Activated T-cell treated with anti-CD3 and anti-CD28 coated beads, Interleukin-2, amount 50 U/mL, for 1 hour (primary cell): Measurements from ENCODE around the gene NQO2.
"Not testable (repeated sequence)": the region's sequence is repeated elsewhere in the genome, so short reads cannot be mapped to it uniquely, and the experiment has no call there.

Source experiments
- DNase-seq: peaks from one replicate; pipeline ENCODE4 v3.0.0-alpha.2; 2020

Gene NQO2

GRCh38 chr6:2970753-2971419, 28.8 kb upstream of the NQO2 start:
- peak; percentile 52 for DNase-seq

- peak; percentile 59 for DNase-seq
Observed at GRCh38 chr6:2971420-2972218, 28.1 kb upstream of the NQO2 start, which contains the start of gene SERPINB6. SERPINB6 (minus strand) TSS chr6:2971567; CDS start chr6:2959332, 12,235 bp downstream.

GRCh38 chr6:2972219-2972487, 27.5 kb upstream of the NQO2 start:
- not testable (repeated sequence) for DNase-seq

- not testable (repeated sequence) for DNase-seq
Observed at GRCh38 chr6:2972685-2973084, 27.0 kb upstream of the NQO2 start.

GRCh38 chr6:2973180-2973579, 26.5 kb upstream of the NQO2 start:
- DNase-seq, result not testable (repeated sequence)

GRCh38 chr6:2973676-2974075, 26.0 kb upstream of the NQO2 start:
- DNase-seq, result no peak

GRCh38 chr6:2976060-2976459, 23.6 kb upstream of the NQO2 start:
- no peak for DNase-seq

GRCh38 chr6:2976571-2977085, 23.1 kb upstream of the NQO2 start:
- DNase-seq, result no peak

GRCh38 chr6:2977290-2977689, 22.4 kb upstream of the NQO2 start:
- DNase-seq, result no peak

- no peak for DNase-seq
Observed at GRCh38 chr6:2977799-2978590, 21.7 kb upstream of the NQO2 start.

- no peak for DNase-seq
Observed at GRCh38 chr6:2978923-2979322, 20.8 kb upstream of the NQO2 start.

- DNase-seq, result no peak
Observed at GRCh38 chr6:2979819-2980464, 19.8 kb upstream of the NQO2 start.

- no peak for DNase-seq
Observed at GRCh38 chr6:2980465-2980855, 19.2 kb upstream of the NQO2 start.

- no peak for DNase-seq
Observed at GRCh38 chr6:2982426-2983117, 17.1 kb upstream of the NQO2 start.

- no peak for DNase-seq
Observed at GRCh38 chr6:2984738-2985406, 14.8 kb upstream of the NQO2 start.

GRCh38 chr6:2986722-2987221, 12.9 kb upstream of the NQO2 start:
- no peak for DNase-seq

GRCh38 chr6:2988094-2988425, 11.6 kb upstream of the NQO2 start:
- no peak for DNase-seq

- peak; percentile 82 for DNase-seq
Observed at GRCh38 chr6:2988426-2989331, 11.0 kb upstream of the NQO2 start.

- peak; percentile 72 for DNase-seq
Observed at GRCh38 chr6:2989332-2990247, 10.1 kb upstream of the NQO2 start.
